Activated CD8-positive, alpha-beta memory T cell treated with anti-CD3 and anti-CD28 coated beads, Interleukin-2, amount 50 U/mL, for 24 hours (primary cell): Measurements from ENCODE around the gene FKBP10.
A peak's percentile ranks its signal among the peaks of the same experiment; 100 is the strongest.
"Not testable (repeated sequence)": the region's sequence is repeated elsewhere in the genome, so short reads cannot be mapped to it uniquely, and the experiment has no call there.

Experiments used
- DNase-seq: peaks from one replicate; pipeline ENCODE4 v3.0.0-alpha.2; 2020; ENCODE audit errors: extremely low read depth

The FKBP10 gene

DNA sequence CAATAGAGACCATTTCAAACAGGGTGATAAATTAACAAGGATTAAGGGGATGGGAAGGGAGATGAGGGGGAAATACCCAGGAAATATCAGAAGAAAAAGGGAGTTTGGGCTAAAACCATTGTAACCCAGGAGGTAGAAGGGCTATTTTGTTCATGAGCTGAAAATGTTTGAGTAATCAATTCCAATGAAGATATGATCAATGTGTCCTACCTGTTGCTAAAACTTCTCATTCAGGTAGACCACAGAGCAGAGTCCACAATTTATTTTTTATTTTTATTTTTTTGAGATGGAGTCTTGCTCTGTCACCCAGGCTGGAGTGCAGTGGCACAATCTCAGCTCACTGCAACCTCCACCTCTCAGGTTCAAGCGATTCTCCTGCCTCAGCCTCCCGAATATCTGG is 26.6 kb downstream of the FKBP10 start:
- DNase-seq, result not testable (repeated sequence)

DNA sequence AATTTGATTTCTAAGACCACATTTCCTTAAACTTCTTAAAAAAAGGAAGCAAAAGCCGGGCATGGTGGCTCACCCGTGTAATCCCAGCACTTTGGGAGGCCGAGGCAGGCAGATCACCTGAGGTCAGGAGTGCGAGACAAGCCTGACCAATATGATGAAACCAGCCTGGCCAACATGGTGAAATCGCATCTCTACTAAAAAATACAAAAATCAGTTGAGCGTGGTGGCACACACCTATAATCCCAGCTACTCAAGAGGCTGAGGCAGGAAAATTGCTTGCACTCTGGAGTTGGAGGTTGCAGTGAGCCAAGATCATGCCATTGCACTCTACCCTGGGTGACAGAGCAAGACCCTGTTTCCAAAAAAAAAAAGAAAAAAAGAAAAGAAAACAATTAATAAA is 28.0 kb downstream of the FKBP10 start:
- not testable (repeated sequence) for DNase-seq

DNA sequence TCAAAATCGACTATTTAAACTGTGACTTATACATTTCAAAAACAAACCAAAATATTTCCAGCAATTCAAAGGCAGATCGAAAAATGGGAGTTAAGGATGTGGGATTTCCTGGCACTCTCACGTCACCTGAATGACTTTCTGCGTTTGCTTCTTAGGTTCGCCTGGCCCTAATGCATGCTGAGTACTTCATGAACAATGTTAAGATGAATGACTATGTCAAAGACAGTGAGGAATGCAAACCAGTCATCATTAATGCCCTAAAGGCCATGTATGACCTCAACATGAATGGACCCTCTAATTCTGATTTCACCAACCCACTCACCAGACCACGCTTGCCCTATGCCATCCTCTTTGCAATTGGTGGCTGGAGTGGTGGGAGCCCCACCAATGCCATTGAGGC is 32.2 kb downstream of the FKBP10 start:
- DNase-seq, result no peak

DNA sequence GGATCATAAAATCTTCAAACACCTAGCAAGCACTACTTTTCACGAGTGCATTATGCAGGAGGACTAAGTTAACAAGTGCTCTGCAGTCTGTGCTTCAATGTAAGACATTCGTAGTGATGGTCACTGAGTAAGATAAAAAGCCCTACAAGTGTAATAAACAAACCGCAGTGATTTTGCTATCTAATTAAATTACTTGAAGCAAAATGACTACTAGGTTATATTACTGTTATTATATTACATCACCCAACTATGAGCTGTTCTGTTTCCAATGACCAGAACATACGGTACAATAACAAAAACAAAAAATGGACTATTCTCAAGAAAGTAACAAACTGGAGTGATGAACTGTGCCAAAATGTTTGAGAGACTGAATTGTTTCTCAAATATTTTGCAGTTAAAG is 36.0 kb downstream of the FKBP10 start:
- no peak for DNase-seq

DNA sequence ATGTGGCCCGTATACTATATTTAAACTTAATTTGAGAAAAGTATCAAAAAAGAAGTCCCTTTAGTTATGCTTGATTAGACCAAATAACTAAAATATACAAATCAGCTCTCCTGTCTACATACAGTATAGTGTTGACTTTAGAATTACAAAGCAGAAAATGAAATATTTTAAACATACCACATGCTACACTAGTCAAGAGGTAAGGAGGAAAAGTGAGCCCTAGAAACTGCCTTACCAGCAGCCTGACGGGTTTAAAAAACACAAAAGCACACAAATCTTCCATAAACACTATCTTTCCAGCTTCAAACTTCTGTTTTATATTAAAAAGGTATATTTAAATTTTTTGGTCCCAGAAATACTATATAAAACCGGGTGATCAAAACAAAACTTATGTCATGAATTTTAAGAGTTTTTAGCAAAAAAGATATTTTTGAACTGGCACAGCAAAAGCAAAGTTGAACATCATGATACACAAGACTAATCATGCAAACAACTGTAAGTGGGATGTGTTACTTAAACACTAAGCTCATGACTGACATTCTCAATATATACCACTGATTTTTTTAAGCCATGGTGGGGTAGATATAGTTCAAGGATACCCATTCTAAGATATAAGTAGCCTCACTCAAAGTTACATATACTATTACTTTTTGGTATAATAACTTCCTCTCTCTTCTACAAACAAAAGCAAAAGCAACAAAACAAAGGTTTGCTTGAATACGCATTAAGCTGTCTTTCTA is 36.6 kb downstream of the FKBP10 start:
- no peak for DNase-seq

DNA sequence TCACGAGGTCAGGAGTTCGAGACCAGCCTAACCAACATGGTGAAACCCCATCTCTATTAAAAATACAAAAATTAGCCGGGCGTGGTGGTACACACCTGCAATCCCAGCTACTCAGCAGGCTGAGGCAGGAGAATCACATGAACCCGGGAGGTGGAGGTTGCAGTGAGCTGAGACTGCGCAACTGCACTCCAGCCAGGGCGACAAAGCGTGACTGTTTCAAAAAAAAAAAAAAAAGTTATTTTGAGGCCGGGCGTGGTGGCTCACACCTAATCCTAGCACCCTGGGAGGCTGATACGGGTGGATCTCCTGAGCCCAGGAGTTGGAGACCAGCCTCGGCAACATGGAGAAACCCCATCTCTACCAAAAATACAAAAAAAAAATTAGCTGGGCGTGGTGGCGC is 38.6 kb downstream of the FKBP10 start:
- not testable (repeated sequence) for DNase-seq

DNA sequence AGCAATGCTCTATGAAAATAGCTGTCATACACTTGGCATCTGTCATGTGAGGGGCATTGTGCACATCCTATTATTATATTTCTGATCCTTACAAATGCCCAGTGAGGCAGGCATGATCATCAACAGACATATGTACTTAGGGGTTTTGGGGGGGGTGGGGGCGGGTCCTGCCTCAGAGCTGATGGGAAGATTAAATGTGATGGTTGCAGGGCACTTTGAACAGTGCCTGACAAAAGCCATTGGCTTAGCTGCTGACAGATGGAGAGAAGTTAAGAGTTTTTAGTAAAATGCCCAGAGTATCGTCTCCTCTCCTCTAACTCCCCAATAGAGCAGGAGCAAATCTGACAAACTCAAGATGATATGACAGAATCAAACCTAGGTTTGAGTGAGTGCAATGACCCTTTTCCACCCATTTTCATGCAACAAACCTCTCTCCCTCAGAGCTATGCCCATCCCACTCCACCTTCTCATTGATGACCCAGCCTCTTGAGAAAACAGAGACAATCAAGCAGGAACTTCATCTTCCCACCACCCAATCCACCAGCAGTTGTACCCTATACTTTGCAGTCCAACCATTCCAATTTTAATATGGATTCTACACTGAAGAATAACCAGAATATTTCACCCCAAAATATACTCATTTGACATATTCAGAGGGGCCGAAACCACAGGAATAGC is 47.6 kb downstream of the FKBP10 start:
- no peak for DNase-seq

DNA sequence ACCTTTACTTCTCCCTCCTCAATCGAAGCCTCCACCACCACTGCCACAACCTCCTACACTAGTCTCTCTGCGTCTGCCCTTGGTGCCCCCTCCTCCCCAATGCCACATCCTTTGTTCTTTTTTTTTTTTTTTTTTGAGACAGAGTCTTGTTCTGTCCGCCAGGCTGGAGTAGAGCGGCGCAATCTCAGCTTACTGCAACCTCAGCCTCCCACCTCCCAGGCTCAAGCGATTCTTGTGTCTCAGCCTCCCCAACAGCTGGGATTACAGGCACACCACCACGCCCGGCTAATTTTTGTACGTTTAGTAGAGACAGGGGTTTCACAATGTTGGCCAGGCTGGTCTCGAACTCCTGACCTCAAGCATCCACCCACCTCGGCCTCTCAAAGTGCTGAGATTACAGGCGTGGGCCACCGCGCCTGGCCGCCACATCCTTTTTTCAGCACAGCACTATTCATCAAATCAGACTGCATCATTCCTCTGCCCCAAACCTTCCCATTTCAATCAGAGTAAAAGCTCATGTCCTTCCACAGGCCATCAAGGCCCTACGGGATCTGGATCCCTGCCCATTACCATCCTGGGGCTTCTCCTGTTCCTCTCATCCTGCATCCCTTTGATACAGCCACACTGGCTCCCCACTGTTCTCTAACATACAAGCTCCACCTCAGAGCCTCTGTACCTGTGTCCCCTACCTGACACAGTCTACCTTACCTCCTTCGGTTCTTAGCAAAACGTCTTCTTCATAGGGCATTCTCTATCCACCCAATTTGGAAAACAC is 50.5 kb downstream of the FKBP10 start:
- no peak for DNase-seq

DNA sequence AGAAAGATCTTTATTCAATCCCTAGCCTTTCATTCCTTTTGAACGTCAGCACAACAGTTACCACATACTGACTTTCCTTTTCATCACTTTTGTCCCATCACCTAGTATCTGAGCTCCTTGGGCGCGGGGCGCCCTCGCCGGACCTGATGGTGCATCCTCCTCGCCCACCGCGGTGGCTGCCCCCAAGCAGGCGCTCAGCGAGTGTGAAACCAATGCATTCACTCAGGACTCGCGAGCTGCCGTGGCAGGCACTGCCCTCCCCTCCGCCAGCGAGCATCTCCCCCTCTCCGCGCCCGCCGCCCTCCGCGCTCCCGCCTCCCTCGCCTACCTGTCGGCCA is 51.7 kb downstream of the FKBP10 start:
- no peak for DNase-seq

DNA sequence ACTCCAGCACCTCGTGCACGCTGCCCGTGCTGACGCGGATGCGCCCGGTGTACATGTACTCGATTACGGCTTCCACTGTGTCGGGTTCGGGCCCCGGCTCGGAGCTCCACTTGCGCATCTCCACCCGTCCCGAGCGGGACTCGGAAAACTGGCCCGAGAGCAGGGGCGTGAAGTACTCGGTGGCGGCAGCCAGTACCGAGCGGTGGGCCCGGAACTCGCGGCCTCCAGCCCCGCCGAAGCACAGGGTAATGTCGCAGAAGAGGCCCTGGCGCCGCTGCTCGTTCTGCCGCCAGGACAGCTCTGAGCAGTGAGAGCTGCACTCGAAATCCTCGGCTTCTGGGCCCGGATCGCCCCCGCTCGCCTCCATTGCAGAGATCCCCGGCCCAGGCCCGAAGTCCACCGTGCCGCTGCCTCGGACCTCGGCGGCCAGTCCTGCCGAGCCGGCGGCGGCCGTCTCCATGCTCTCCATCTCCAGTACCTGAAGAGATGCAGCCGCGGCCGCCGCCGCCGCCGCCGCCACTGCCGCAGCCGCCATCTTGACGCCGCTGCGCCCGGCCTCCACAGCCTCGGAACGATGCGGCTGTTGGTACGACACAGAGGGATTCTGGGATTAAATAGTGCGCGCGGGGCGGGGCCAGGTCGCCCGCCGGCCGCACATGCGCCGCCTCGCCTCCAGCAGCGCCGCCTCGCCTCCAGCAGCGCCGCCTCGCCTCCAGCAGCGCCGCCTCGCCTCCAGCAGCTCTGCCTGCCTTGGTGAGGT is 52.2 kb downstream of the FKBP10 start, which contains the start of gene KLHL11:
TSS of gene KLHL11 (minus strand) at position 588 of the 760 bp plus-strand sequence. CDS start at position 535, 53 bp downstream.
- DNase-seq, result peak; percentile 63

DNA sequence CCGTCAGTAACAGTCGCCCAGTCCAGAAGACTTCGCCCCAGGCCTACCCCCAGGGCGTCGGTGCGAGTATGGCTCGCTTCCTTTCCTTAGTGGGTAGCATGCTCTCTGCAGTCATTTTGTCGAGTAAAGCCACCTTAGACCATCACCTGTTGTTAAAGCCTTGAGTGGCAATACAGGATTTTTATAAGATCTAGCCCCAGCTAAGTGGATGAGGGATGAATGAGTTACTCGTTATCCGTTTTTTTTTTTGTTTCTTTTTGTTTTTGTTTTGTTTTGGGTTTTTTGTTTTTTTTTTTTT is 52.7 kb downstream of the FKBP10 start:
- no peak for DNase-seq

DNA sequence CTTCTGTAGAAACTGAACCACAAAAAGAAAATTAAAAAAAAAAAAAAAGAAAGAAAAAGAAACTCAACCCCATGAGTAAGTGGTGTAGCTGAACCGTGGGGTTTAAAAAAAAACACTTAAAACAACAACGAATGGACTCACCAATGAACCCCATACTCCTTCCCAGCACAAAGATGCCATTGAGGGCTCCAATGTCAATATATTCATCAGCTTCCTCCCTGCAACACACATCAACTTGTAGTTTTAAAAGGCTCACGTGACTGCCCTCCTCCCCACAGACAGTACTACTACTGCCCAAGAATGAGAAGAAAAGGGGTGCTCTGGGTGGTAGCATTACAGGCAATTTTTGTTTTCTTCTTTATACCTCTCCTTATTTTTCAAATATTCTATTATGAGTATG is 55.8 kb downstream of the FKBP10 start:
- DNase-seq, result no peak

DNA sequence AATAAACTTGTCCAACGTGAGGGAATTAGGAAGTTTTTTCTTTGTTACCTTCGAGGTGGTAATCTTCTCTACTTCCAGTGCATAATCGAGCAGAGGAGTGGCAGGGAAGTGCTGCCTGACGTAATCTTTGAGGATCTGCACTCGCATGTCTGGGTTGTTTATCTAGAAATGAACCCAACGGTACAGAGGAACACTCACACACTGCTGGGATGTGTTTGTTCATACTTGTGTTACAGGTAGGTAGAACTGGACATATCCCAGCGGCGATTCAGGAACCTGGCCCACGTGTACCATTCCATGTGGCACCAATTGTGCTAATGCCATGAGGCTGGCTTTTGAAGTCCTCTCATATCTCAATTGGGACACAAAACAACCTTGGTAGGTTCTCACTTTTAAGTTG is 56.6 kb downstream of the FKBP10 start:
- DNase-seq, result no peak

DNA sequence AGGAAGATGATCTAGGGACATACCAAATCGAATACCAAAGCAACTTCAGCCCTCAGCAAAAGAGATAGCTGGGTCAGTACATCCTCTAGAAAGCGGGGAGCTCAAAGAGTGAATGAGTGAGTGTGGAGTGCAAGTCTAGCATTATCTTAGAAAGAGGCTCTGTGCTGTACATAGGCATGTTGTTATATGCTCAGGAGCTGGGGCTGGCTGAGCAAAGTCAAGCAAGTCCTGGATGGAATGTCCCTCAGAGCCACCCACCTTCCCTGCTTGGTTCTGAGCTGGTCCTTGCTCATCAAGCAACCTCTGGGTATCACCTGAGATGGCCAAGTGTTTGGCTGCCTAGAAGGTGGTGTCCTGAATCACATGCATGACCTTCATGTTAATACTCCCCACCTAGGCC is 57.3 kb downstream of the FKBP10 start:
- DNase-seq, result no peak

DNA sequence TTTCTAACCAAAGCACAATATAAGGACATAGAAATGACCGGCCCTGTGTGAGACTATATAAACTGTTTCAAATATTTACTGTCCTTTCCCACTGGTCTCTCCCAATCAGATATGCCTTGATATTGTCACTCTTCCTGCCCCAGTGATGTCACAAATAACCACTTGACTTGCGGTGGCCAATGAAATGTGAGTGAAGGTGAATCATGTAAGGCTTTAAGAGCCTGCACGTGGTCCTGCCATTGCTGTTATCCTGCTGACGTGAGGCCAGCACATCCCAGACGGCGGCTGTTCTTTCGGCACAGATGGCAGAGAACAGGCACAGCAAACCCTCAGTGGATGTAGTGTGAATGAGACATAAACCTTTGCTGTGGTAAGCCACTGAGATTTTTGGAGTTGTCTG is 57.8 kb downstream of the FKBP10 start:
- no peak for DNase-seq

DNA sequence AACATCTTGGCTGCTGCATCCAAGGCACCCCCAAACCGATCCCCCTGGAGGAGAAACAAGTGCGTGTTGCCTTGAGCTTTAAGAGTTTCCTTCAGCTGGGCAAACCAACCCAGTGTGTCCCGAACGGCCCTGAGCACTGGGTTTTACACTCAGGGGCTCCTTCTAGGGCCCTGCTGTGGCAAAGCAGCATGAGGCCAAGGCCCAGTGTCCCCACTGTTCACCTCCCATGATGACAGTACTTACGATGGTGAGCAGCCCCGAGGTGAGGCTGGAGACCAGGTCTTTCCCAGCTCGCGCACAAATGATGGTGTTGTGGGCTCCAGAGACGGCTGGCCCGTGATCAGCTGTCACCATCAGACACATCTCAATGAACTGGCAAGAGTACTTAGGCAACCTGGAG is 59.0 kb downstream of the FKBP10 start:
- DNase-seq, result no peak
